Activated T-cell treated with anti-CD3 and anti-CD28 coated beads, Interleukin-2, amount 50 U/mL, for 24 hours (primary cell): ENCODE data around the gene GPC5.

Experiments used
- DNase-seq: peaks from one replicate; pipeline ENCODE4 v3.0.0-alpha.2; 2020
- H3K27ac Mint-ChIP-seq: 2 replicates; pipeline ENCODE4 v1.8.0; 2020; ENCODE audit warnings: mild to moderate bottlenecking, mixed read lengths
- H3K27me3 Mint-ChIP-seq: 2 replicates; pipeline ENCODE4 v1.8.0; 2020; ENCODE audit warnings: mixed read lengths
- H3K36me3 Mint-ChIP-seq: 2 replicates; pipeline ENCODE4 v1.8.0; 2020; ENCODE audit warnings: low read depth, mixed read lengths
- H3K4me1 Mint-ChIP-seq: 2 replicates; pipeline ENCODE4 v1.8.0; 2020; ENCODE audit warnings: low read depth, mixed read lengths
- H3K4me3 Mint-ChIP-seq: 2 replicates; pipeline ENCODE4 v1.8.0; 2020; ENCODE audit warnings: mild to moderate bottlenecking, moderate library complexity, mixed read lengths
- H3K9me3 Mint-ChIP-seq: 2 replicates; pipeline ENCODE4 v1.8.0; 2020; ENCODE audit warnings: mixed read lengths

Gene GPC5

GRCh38 chr13:92384410-92384809 is 986.0 kb downstream of the GPC5 start:
- no peak overlapping the region for H3K4me3 Mint-ChIP-seq
- no peak overlapping the region for H3K27ac Mint-ChIP-seq
- peaks cover 2% of the 10 kb centered on the region for H3K9me3 Mint-ChIP-seq
- DNase-seq, result no peak
- no peaks in the 10 kb centered on the region for H3K36me3 Mint-ChIP-seq
- no peaks in the 10 kb centered on the region for H3K27me3 Mint-ChIP-seq
- no peaks in the 10 kb centered on the region for H3K4me1 Mint-ChIP-seq

- DNase-seq, result no peak
- Mint-ChIP-seq H3K36me3 (no peaks in the 10 kb centered on the region), H3K9me3 (no peaks in the 10 kb centered on the region), H3K4me3 (no peak overlapping the region), H3K4me1 (no peaks in the 10 kb centered on the region), H3K27me3 (no peaks in the 10 kb centered on the region), H3K27ac (no peak overlapping the region)
Measured at GRCh38 chr13:92387245-92387644, 988.8 kb downstream of the GPC5 start.

GRCh38 chr13:92390217-92390616 is 991.8 kb downstream of the GPC5 start:
- Mint-ChIP-seq H3K9me3 (no peaks in the 10 kb centered on the region), H3K27me3 (no peaks in the 10 kb centered on the region), H3K4me3 (no peak overlapping the region), H3K4me1 (no peaks in the 10 kb centered on the region), H3K27ac (no peak overlapping the region), H3K36me3 (no peaks in the 10 kb centered on the region)
- DNase-seq, result no peak

GRCh38 chr13:92403606-92404005 is 1005.2 kb downstream of the GPC5 start:
- Mint-ChIP-seq H3K27ac (no peak overlapping the region), H3K27me3 (no peaks in the 10 kb centered on the region), H3K4me3 (no peak overlapping the region), H3K4me1 (no peaks in the 10 kb centered on the region), H3K9me3 (peaks cover 5% of the 10 kb centered on the region), H3K36me3 (no peaks in the 10 kb centered on the region)
- no peak for DNase-seq

- Mint-ChIP-seq H3K36me3 (no peaks in the 10 kb centered on the region), H3K27ac (no peak overlapping the region), H3K9me3 (peaks cover 7% of the 10 kb centered on the region), H3K27me3 (no peaks in the 10 kb centered on the region), H3K4me3 (no peak overlapping the region), H3K4me1 (no peaks in the 10 kb centered on the region)
- no peak for DNase-seq
Measured at GRCh38 chr13:92407858-92408257, 1009.4 kb downstream of the GPC5 start.

- DNase-seq, result no peak
- H3K36me3 Mint-ChIP-seq, result no peaks in the 10 kb centered on the region
- no peaks in the 10 kb centered on the region for H3K4me1 Mint-ChIP-seq
- H3K27ac Mint-ChIP-seq, result no peak overlapping the region
- H3K9me3 Mint-ChIP-seq, result peaks cover 8% of the 10 kb centered on the region
- no peak overlapping the region for H3K4me3 Mint-ChIP-seq
- no peaks in the 10 kb centered on the region for H3K27me3 Mint-ChIP-seq
Measured at GRCh38 chr13:92412481-92412880, 1014.1 kb downstream of the GPC5 start.

GRCh38 chr13:92412996-92413395 is 1014.6 kb downstream of the GPC5 start:
- no peaks in the 10 kb centered on the region for H3K27me3 Mint-ChIP-seq
- H3K4me1 Mint-ChIP-seq, result no peaks in the 10 kb centered on the region

GRCh38 chr13:92413452-92413851 is 1015.0 kb downstream of the GPC5 start:
- Mint-ChIP-seq H3K4me1 (no peaks in the 10 kb centered on the region), H3K4me3 (no peak overlapping the region), H3K36me3 (no peaks in the 10 kb centered on the region), H3K27me3 (no peaks in the 10 kb centered on the region), H3K9me3 (peaks cover 6% of the 10 kb centered on the region), H3K27ac (no peak overlapping the region)
- no peak for DNase-seq

More at GRCh38 chr13:92412996-92413395, 1014.6 kb downstream of the GPC5 start:
- no peak for DNase-seq
- H3K36me3 Mint-ChIP-seq, result no peaks in the 10 kb centered on the region
- H3K27ac Mint-ChIP-seq, result no peak overlapping the region
- peaks cover 8% of the 10 kb centered on the region for H3K9me3 Mint-ChIP-seq
- H3K4me3 Mint-ChIP-seq, result no peak overlapping the region

GRCh38 chr13:92414851-92415250 is 1016.4 kb downstream of the GPC5 start:
- H3K4me3 Mint-ChIP-seq, result no peak overlapping the region
- no peaks in the 10 kb centered on the region for H3K36me3 Mint-ChIP-seq
- H3K27ac Mint-ChIP-seq, result no peak overlapping the region
- DNase-seq, result no peak
- no peaks in the 10 kb centered on the region for H3K27me3 Mint-ChIP-seq
- no peaks in the 10 kb centered on the region for H3K4me1 Mint-ChIP-seq
- peaks cover 6% of the 10 kb centered on the region for H3K9me3 Mint-ChIP-seq

GRCh38 chr13:92415781-92416180 is 1017.4 kb downstream of the GPC5 start:
- H3K36me3 Mint-ChIP-seq, result no peaks in the 10 kb centered on the region
- no peak overlapping the region for H3K4me3 Mint-ChIP-seq
- no peak overlapping the region for H3K27ac Mint-ChIP-seq
- H3K9me3 Mint-ChIP-seq, result peaks cover 6% of the 10 kb centered on the region
- no peaks in the 10 kb centered on the region for H3K4me1 Mint-ChIP-seq
- H3K27me3 Mint-ChIP-seq, result no peaks in the 10 kb centered on the region
- no peak for DNase-seq

- Mint-ChIP-seq H3K4me3 (no peak overlapping the region), H3K4me1 (no peaks in the 10 kb centered on the region), H3K9me3 (peaks cover 3% of the 10 kb centered on the region), H3K27me3 (no peaks in the 10 kb centered on the region), H3K36me3 (no peaks in the 10 kb centered on the region), H3K27ac (no peak overlapping the region)
- DNase-seq, result no peak
Measured at GRCh38 chr13:92418818-92419412, 1020.5 kb downstream of the GPC5 start.

GRCh38 chr13:92429231-92429630 is 1030.8 kb downstream of the GPC5 start:
- H3K27me3 Mint-ChIP-seq, result no peaks in the 10 kb centered on the region
- no peak overlapping the region for H3K27ac Mint-ChIP-seq
- no peaks in the 10 kb centered on the region for H3K36me3 Mint-ChIP-seq
- DNase-seq, result no peak
- H3K4me3 Mint-ChIP-seq, result no peak overlapping the region
- no peaks in the 10 kb centered on the region for H3K4me1 Mint-ChIP-seq
- no peaks in the 10 kb centered on the region for H3K9me3 Mint-ChIP-seq

GRCh38 chr13:92433386-92433785 is 1035.0 kb downstream of the GPC5 start:
- Mint-ChIP-seq H3K9me3 (no peaks in the 10 kb centered on the region), H3K27ac (no peak overlapping the region), H3K27me3 (no peaks in the 10 kb centered on the region)

GRCh38 chr13:92433963-92434362 is 1035.5 kb downstream of the GPC5 start:
- H3K9me3 Mint-ChIP-seq, result no peaks in the 10 kb centered on the region
- H3K27ac Mint-ChIP-seq, result no peak overlapping the region
- no peaks in the 10 kb centered on the region for H3K36me3 Mint-ChIP-seq
- H3K4me3 Mint-ChIP-seq, result no peak overlapping the region
- H3K4me1 Mint-ChIP-seq, result no peaks in the 10 kb centered on the region
- no peak for DNase-seq
- no peaks in the 10 kb centered on the region for H3K27me3 Mint-ChIP-seq

More at GRCh38 chr13:92433386-92433785, 1035.0 kb downstream of the GPC5 start:
- Mint-ChIP-seq H3K36me3 (no peaks in the 10 kb centered on the region), H3K4me3 (no peak overlapping the region), H3K4me1 (no peaks in the 10 kb centered on the region)
- no peak for DNase-seq

GRCh38 chr13:92436924-92437323 is 1038.5 kb downstream of the GPC5 start:
- Mint-ChIP-seq H3K4me1 (no peaks in the 10 kb centered on the region), H3K27ac (no peak overlapping the region), H3K27me3 (no peaks in the 10 kb centered on the region), H3K36me3 (no peaks in the 10 kb centered on the region), H3K4me3 (no peak overlapping the region), H3K9me3 (no peaks in the 10 kb centered on the region)
- DNase-seq, result no peak

GRCh38 chr13:92444244-92444643 is 1045.8 kb downstream of the GPC5 start:
- H3K27me3 Mint-ChIP-seq, result no peaks in the 10 kb centered on the region
- no peak overlapping the region for H3K27ac Mint-ChIP-seq
- no peaks in the 10 kb centered on the region for H3K36me3 Mint-ChIP-seq
- no peaks in the 10 kb centered on the region for H3K4me1 Mint-ChIP-seq
- DNase-seq, result no peak
- H3K4me3 Mint-ChIP-seq, result no peak overlapping the region
- peaks cover 2% of the 10 kb centered on the region for H3K9me3 Mint-ChIP-seq
